Dedifferentiated amniotic fluid mesenchymal stem cell (primary cell): ENCODE data around the gene NME8.

Experiments
- DNase-seq: peaks from one replicate; pipeline ENCODE4 v3.0.0-alpha.2; 2016; ENCODE audit errors: extremely low spot score

The NME8 gene

GRCh38 chr7:37933018-37933566 is 84.7 kb downstream of the NME8 start:
- DNase-seq: no peak

GRCh38 chr7:37942934-37943610 is 94.7 kb downstream of the NME8 start:
- DNase-seq: no peak

GRCh38 chr7:37943905-37944736 is 95.7 kb downstream of the NME8 start:
- no peak for DNase-seq

DNA sequence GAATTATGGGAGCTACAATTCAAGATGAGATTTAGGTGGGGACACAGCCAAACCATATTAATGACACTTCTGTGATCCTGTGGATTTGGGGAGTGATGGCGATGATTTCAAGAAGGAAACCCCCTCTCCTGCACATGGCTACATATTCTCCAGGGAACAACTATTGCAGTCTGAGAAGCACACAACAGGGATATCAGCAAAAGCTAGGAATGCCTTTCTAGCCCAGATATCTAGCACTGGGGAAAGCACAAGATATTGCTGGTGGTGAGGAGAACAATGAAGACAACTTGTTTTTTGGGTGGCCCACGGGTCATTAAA is 96.3 kb downstream of the NME8 start:
- no peak for DNase-seq

- no peak for DNase-seq
Measured at GRCh38 chr7:37945336-37945735, 96.9 kb downstream of the NME8 start.

DNA sequence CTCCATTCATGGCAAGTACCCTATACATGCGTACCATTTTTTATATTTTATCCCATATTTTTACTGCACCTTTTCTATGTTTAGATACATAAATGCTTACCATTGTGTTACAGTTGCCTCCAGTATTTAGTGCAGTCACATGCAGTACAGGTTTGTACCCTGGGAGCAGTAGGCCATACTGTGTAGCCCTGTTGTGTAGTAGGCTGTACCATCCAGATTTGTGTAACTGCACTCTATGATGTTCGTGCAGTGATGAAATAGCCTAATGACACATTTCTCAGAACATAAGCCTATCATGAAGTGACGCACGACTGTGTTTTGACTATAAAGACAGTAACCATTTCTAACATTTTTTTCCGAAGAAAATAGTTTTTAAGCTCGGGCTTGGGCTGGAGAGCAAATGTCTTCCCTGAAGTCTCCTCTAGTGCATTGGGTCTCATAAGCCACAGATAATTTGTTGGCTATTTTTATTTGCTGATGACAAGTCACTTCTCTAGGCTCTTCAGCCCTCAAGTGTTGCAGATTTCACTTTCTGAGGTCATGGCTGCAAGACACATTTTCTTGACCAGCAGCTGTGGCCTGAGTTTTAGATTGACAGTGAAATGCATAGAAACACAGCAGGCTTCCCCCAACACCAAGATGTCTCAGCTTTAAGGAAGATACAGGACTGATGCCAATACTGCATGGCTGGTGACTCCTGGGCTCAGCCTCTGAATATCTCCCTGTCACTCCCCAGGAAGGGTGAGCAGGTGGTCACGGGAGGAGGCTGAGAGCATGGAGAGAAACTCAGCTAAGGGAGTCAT is 98.9 kb downstream of the NME8 start:
- no peak for DNase-seq

DNA sequence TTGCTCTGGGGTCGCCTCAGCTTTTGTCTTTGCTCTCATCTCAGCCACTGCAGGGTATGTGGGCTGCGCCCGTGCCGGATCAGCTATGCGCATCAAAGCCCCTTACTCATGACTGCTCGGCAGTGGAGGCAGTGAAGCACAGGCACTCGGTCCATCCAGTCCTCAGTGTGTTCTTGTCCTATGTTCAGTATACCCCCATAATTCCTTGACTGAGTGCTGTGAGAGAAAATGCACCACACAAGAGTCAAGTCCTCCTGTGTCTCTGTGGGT is 99.5 kb downstream of the NME8 start:
- DNase-seq: no peak
